Fibroblast of skin of back (primary cell): ENCODE measurements around the gene GET4.
"Not testable (repeated sequence)": the region's sequence is repeated elsewhere in the genome, so short reads cannot be mapped to it uniquely, and the experiment has no call there.

Experiments
- DNase-seq: peaks from one replicate; pipeline ENCODE4 v3.0.0-alpha.2; 2013

Gene GET4

DNA sequence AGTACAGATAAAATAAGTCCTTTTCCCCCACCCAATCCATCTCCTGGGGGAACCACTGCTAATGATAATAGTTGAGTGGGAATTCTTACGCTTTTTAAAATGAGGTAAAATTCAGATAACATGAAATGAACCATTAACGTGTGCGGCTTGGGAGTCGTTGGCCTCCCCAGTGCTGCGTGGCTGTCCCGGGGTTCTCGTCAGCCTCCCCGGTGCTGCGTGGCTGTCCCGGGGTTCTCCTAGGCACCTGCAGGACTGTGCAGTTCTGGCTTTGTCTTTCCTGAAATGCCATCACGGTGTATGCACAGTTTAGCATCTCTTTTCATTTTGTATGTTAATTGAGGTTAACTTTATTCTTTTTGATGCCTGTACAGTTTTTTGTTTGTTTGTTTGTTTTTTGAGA is 30.6 kb upstream of the GET4 start:
- no peak for DNase-seq

GRCh38 chr7:846958-847650 is 29.2 kb upstream of the GET4 start:
- not testable (repeated sequence) for DNase-seq

GRCh38 chr7:847728-848127 is 28.6 kb upstream of the GET4 start:
- not testable (repeated sequence) for DNase-seq

DNA sequence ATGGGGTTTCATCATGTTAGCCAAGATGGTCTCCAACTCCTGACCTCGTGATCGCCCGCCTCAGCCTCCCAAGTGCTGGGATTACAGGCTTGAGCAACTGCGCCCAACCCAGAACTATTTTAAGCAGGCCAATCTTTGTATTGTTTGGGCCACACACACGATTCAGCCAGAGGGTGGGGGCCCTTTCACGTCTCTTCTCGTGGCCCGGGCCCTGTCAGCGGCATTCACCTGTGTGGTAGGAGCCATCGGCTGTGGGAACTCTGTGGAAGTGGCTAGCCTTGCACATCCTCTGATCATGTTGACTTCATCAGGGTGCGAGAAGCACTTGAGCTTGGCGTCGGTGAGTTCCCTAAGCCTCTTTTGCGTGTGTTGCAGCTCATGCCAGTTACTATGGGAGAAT is 27.2 kb upstream of the GET4 start:
- no peak for DNase-seq

- DNase-seq, result no peak
These were observed 26.6 kb upstream of the GET4 start for GRCh38 chr7:849781-850180.

DNA sequence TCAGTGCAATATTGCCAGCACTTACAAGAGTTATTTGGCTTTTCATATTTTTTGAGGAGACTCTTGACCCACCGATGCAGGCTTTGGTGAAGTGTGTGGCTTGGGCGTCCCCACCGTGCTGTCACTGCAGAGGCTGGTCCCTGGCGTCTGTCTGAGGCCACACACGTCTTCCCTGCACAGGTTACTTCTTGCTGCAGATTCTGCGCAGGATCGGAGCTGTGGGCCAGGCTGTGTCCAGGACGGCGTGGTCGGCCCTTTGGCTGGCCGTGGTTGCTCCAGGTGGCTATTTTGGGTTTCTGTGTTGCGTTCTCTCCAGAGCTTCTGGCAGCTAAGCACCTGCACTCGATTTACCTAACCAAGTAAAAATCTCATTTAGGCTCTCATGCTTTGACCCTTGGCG is 25.1 kb upstream of the GET4 start:
- no peak for DNase-seq

DNA sequence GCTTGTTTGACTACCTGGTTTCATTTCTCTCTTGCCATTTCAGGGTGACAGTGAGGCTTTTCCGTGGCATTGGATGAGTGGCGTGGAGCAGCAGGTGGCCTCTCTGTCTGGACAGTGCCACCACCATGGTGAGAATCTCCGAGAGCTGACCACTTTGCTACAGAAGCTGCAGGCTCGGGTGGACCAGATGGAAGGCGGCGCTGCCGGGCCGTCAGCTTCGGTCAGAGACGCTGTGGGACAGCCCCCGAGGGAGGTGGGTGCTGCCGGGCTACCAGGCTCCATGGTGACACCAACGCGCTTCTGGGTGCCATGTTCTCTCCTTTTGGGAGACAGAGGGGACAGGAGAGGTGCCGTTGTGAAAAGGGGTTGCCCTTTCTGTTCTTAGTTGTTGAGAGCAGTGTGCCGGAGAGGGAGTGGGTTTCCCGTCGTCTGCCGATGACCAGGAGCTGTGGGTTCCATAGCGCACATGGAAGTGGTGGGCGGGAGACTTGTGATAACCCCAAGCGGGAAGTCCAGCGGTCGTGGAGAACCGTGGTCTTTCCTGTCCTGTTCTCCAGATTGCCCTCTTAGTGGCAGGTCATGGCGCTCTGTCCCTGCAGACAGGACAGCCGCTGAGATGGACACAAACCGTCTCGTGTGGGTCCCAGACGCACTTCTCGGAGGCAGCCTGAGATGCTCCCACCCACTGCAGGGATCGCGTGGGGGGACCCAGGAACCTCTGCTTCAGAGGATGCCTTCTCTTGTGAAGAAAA is 22.8 kb upstream of the GET4 start:
- no peak for DNase-seq

DNA sequence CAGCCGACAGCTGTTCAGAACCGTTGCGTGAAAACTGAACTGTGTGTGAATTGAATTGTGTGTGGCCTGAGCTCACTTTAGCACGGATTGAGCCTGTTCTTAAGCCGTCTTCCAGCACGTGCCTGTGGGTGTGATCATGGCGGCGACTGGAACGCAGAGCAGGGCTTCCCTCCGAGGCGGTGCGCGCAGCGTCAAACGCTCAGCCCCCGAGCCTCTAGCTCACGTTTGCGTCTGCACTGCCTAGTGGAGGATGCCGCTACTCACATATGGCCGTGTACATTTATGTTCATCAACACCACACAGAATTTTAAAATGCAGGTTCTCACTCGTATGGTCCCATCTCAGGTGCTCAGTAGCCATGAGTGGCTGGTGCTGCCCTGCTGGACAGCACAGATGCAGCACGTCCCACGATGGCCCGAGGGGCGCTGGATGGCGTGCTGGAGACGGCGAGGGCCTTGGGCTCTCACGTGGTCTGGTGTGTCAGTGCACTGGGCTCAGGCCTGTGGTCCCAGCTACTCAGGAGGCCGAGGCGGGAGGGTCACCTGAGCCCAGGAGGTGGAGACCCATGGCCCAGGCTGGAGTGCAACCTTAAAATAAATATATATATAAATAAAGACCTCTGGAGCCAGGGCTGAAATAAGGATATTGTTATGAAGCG is 22.1 kb upstream of the GET4 start:
- DNase-seq, result no peak

DNA sequence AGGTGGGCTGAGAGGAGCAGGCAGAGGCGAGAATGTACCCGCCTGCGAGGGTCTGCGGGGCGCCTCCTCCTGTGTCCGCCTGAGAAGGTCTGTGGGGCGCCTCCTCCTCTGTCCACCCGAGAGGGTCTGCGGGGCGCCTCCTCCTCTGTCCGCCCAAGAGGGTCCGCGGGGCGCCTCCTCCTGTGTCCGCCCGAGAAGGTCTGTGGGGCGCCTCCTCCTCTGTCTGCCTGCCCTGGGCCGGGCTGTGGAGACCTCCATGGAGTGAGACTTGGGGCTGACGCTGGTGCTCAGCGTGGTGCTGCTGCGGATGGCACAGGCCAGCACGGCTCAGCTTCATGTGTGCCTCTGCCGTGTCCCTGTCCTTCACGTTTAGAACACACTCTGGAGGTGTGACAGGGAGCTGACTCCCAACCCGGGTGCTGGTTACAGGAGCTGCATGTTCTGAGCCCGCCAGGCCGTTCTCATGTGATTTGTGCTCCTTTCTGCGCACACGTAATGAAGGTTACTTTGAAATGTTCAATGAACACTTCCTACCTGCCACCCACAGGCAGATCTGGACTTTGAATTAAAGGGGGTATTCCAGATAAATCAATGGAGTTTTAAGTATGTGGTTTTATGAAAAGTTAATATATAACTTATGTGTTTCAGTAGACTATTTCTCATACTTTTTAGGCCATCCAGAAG is 20.5 kb upstream of the GET4 start:
- DNase-seq, result no peak

- no peak for DNase-seq
These were observed 19.8 kb upstream of the GET4 start for GRCh38 chr7:856444-857095.

GRCh38 chr7:857661-858060 is 18.7 kb upstream of the GET4 start:
- DNase-seq, result no peak

GRCh38 chr7:859359-860030 is 16.9 kb upstream of the GET4 start:
- peak; percentile 25 for DNase-seq

GRCh38 chr7:860149-860548 is 16.2 kb upstream of the GET4 start:
- DNase-seq, result no peak

DNA sequence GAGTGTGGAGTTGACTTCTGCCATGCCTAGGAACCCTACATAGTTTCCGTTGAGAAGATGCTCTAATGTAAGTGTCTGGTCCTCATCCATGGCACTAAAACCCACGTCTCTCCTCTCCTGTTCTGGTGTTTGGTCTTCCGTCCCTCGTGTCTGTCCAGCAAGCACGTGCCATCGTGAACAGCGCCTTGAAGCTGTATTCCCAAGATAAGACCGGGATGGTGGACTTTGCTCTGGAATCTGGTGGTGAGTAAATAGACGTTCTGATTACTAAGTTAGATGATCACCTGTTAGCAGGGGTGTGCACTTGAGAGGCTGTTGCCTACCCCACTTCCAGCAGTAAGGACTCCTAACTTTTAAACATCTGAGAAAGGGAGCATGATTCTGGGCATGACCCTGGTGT is 15.1 kb upstream of the GET4 start:
- no peak for DNase-seq

- DNase-seq, result no peak
These were observed 14.2 kb upstream of the GET4 start for GRCh38 chr7:862157-862556.

DNA sequence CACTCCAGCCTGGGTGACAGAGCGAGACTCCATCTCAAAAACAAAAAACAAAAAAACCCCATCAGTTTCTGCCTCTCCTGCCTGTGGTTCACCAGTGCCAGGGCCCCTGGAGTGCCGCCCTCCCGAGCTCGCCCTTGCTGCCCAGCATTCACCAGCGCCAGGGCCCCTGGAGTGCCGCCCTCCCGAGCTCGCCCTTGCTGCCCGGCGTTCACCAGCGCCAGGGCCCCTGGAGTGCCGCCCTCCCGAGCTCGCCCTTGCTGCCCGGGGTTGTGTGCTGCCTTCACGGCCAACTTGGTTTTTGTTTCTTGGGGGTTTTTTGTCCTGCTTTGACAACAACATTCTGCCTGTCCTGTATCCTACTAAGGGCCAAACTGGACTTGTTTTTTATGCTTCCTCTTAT is 13.2 kb upstream of the GET4 start:
- DNase-seq, result no peak

DNA sequence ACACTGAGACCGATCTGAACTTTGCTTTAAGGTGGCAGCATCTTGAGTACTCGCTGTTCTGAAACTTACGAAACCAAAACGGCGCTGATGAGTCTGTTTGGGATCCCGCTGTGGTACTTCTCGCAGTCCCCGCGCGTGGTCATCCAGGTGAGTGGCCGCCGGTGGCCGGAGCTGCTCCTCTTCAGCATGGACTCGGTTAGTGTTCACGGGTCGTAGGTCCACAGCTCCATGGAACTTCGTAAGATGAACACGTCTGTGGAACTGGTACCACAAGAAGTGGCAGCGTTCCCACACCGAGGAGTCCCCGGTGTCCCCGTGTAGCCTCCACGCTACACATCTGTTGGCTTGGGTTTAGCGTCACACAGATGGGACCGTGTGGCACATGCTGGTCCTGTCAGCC is 10.4 kb upstream of the GET4 start:
- no peak for DNase-seq

- peak; percentile 38 for DNase-seq
These were observed 9.4 kb upstream of the GET4 start for GRCh38 chr7:867001-867405.

DNA sequence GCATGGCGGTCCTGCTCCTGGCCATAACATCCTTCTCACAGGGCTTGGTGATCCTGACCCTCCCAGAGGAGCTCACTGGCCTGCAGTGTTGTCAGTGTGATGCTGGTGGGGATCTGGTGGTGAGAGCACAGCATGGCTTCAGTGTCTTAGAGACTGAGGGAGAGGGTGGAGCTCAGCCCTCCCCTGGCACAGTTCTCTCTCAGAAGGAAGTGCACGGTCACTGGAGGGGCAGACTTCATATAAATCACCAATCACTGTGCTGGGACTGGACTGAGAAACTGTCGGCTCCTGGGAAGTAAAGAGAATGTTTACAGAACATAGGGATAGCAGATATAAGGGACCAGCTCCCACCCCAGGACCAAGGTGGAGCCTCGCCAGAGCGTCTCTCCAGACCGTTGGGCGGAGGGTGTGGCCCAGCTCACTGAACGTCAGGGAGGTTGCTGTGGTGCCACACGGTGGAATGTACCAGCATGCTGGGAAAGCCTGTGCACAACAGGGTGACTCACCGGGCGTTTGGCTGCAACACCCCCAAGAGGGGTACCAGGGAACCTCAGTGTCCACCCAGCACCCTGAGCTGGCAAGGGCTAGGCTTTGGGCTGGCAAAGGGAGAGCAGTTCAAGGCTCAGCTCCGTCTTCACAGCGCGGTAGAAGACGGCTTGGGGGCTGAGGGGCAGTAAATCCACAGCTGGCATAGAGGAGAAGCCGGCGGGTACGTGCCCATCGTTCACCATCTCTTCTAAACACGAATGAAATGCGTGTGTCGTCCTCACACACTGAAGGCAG is 8.8 kb upstream of the GET4 start:
- DNase-seq, result peak; percentile 71

- no peak for DNase-seq
These were observed 8.2 kb upstream of the GET4 start for GRCh38 chr7:868189-868486.

- no peak for DNase-seq
These were observed 7.0 kb upstream of the GET4 start for GRCh38 chr7:869348-869747.
